Middle frontal gyrus (tissue), 1 donor: ENCODE results near the gene TCAP.
A peak's percentile ranks its signal among the peaks of the same experiment; 100 is the strongest.

Experiments used
- DNase-seq: peaks from one replicate; pipeline ENCODE4 v3.0.0-alpha.2; 2015; ENCODE audit warnings: low spot score; ENCODE audit errors: extremely low spot score

Gene TCAP

DNA sequence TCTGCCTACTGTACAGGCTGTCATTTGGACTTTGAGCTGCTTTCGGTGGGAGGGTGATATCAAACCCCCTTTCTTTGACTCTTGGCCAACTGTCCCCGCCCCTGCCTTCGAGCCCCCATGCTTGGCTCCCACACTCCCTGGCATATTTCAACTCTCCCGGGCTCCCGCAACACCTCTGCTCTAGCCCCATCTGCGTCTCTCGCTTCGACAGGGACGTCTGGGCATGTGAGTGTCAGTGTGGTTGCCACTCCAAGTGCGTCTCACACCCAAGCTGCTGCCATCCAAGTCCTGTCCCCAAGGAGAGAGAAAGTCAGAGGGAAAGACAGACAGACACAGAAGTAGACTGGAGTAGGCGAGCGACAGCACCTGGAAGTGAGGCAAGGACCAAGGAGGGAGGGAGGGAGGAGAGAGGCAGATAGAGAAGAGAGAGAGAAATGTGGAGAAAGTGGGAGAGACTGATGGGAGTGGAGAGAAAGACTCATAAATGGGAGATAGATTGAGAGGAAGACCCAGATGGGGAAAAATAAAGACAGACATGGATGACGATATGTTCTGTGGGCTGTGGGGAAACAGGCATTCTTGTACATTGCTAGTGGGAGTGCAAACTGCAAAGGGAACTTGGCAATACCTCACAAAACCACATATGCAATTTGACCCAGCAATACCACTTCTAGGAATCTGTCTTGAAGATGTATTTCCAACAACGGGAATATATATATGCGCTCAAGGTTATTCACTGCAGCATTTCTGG lies 16.4 kb upstream of the TCAP start:
- DNase-seq, result no peak

GRCh38 chr17:39650121-39650579 lies 15.0 kb upstream of the TCAP start:
- no peak for DNase-seq

- DNase-seq, result no peak
These were observed 13.1 kb upstream of the TCAP start for GRCh38 chr17:39651923-39652586.

DNA sequence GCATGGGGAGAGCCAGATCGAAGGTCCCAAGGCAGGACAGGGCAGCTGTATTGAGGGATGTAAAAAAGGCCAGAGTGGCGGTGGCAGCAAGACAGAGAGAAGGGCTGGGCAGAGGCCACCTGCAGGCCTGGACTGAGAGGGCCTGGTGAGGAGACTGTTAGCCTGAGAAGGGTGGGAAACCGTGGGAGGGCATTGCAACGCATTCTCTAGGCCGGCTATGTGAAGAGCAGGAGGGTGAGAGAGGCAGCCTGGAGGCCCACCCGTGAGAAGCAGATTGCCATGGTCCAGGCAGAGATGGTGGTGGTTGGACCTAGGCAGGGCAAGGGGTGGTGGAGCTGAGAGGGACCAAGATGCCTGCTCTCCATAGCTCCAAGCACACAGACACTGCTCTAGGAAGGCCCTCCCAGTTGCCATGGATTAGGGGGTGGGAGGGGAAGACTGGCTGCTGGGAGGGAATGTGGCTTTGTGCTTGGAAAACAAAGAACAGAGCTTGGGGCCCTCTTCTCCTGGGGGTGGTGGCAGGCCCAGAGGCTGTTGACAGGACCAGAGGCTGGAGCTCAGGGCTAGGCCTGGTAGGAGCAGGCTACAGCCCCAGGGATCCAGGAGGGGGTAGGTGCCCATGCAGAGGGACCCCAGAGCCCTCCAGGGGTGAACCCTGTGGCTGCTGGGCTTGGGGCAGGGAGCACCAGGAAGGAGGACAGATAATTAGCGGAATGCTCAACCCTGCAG lies 12.4 kb upstream of the TCAP start:
- DNase-seq, result peak; percentile 40

GRCh38 chr17:39653316-39653661 lies 11.9 kb upstream of the TCAP start:
- no peak for DNase-seq

DNA sequence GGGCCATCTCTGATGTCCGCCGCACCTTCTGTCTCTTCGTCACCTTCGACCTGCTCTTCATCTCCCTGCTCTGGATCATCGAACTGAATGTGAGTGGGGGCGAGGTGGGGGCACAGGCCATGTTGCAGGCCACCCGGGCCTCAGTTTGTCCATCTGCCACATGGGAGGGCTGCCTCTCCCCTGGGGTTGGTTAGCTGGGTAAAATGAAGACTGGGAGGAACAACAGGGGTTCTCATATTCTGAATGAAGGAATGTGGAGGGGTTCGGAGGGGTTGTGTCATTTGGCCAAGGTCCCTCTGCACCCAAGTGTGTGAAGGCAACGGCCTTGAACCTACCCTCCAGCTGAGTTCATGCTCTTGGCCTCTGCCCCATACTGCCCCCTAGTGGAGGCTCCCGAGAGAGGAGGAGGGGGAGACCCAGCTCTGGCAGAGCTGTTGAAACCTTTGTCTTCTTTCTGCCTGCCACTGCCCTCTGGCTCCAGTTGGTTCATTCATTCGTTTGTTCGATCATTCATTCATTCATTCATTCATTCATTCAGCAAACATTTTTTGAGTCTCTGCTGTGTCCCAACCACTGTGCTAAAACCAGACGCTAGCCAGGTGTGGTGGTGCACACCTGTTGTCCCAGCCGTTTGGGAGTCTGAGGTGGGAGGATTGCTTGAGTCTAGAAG lies 11.4 kb upstream of the TCAP start:
- no peak for DNase-seq

DNA sequence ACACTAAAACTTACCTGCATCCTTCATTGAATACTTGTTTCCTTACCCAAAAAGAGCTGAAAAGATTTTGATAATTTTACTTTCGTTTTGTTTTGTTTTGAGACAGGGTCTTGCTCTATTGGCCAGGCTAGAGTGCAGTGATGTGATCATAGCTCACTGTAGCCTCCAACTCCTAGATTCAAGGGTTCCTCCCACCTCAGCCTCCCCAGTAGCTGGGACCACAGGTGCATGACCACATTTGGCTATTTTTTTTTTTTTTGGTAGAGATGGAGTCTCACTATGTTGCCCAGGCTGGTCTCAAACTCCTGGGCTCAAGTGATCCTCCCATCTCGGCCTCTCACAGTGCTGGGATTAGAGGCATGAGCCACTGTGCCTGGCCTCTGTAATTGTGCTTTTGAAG lies 10.0 kb upstream of the TCAP start:
- DNase-seq, result no peak

GRCh38 chr17:39658346-39658745 lies 6.8 kb upstream of the TCAP start:
- DNase-seq, result no peak

DNA sequence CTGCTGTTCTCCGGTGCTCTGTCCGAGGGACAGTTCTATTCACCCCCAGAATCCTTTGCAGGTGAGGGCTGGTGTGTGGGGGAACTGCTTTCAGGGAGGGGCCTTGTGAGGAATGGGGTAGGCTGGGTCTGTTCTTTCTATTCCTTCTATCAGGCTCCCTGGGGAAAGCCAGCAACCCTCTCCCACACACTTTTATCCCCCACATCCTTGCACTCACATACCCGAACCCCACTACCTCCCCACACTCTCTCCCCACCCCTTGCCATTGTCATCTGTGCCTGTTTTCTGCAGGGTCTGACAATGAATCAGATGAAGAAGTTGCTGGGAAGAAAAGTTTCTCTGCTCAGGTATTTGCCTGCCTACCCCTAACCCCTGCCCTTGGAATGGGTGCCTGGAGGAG lies 6.4 kb upstream of the TCAP start:
- no peak for DNase-seq

- no peak for DNase-seq
These were observed 5.7 kb upstream of the TCAP start for GRCh38 chr17:39659279-39660010.

DNA sequence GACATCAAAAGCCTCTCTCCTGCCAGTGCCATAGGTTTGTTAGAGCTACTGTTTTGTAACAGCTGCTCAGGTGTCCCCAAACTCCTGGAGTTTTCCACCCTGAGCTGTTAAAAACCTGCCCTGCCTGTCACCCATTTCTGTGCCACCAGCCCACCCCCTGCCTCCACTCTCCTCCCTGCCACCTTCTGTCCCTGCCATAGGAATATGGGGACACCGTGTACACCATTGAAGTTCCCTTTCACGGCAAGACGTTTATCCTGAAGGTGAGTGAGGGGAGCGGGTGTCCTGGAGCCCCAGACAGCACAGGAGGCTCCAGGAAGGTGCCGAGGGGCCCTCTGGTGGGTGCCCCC lies 5.2 kb upstream of the TCAP start:
- DNase-seq, result no peak

DNA sequence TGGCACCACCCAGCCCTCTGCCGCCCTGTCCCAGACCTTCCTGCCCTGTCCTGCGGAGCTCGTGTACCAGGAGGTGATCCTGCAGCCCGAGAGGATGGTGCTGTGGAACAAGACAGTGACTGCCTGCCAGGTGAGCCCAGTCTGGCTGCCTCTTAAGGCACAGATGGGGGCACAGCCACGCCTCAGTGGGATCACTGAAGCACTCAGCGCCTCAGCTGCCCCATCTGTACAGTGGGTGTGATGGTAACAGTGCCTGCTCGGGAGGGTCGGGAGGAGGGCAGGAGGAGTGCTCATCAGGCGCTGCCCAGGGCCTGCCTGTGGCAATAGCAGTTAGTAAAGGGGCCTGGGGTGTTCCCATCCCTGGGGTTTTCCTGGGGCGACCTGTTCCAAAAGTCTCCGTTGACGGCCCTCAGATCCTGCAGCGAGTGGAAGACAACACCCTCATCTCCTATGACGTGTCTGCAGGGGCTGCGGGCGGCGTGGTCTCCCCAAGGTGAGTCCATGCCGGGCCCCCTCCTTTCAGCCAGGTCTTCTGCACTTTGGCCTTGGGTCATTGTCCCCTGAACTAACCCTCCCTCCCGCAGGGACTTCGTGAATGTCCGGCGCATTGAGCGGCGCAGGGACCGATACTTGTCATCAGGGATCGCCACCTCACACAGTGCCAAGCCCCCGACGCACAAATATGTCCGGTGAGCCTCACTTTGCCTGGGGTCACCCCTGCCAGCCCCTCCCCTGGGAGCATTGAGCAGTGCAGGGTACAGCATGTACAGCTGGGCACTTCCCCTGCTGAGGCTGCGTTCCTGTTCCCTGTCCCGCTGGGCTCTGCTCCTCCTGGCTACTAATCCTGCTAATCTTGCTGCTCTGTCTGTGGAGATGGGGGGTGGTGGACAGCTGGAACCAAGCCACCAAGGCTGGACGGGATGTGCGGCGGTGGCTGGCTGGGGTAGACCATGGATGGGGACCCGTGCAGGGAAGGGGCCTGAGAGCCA lies 4.5 kb upstream of the TCAP start:
- no peak for DNase-seq

- no peak for DNase-seq
These were observed 3.2 kb upstream of the TCAP start for GRCh38 chr17:39661744-39662541.

DNA sequence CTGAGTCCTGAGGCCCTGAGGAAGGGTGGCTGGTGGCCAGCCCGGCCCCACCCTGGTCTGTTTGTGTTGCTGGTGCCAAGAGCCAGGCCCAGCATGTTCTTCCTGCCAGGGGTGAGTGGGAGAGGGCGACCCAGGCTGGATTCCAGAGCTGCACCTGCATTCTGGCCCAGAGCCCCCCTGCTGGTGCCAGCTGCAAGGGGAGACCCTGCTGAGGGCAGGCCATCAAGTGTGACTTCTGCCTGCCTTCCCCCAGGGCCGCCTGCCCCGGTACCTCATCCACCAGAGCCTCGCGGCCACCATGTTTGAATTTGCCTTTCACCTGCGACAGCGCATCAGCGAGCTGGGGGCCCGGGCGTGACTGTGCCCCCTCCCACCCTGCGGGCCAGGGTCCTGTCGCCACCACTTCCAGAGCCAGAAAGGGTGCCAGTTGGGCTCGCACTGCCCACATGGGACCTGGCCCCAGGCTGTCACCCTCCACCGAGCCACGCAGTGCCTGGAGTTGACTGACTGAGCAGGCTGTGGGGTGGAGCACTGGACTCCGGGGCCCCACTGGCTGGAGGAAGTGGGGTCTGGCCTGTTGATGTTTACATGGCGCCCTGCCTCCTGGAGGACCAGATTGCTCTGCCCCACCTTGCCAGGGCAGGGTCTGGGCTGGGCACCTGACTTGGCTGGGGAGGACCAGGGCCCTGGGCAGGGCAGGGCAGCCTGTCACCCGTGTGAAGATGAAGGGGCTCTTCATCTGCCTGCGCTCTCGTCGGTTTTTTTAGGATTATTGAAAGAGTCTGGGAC lies 2.4 kb upstream of the TCAP start:
- no peak for DNase-seq

DNA sequence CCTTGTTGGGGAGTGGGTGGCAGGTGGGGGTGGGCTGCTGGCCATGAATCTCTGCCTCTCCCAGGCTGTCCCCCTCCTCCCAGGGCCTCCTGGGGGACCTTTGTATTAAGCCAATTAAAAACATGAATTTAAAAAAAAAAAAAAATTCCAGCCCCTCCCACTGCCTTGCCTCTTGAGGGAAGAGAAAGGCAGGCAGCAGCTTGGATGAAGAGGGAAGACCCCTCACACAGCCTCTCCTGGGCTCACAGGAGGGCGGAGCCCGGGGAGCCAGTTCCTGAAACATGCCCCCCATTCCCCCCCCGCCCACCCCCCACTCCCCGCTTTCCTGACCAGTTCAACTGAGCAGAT lies 1.8 kb upstream of the TCAP start:
- DNase-seq, result no peak

GRCh38 chr17:39663688-39664580 lies 1.2 kb upstream of the TCAP start:
- DNase-seq, result no peak

- DNase-seq, result no peak
These were observed 584 bp downstream of the TCAP start for GRCh38 chr17:39665642-39666224.
